SK-N-SH (cell line): ENCODE data around the gene AP2A2. TPM values are rescaled to one million over a fixed set of nuclear protein-coding genes. Genes with fewer than 3 reads are reported as not detected.

Source experiments
- CTCF ChIA-PET: fragments of 300-600, 350-600 bp; formaldehyde crosslinking; extraction: SDS; loops from one replicate; lab custom pipeline; 2021; lab: Yijun Ruan, JAX
- POLR2A ChIA-PET: fragments of 350-600 bp; sonication (Branson Sonifier 250); formaldehyde crosslinking; extraction: SDS; loops from one replicate; lab custom pipeline; 2020; ENCODE audit warnings: antibody characterized with exemption, inconsistent platforms; lab: Yijun Ruan, JAX
- DNase-seq: peaks from one replicate; pipeline ENCODE4 v3.0.0; 2012
- H2AFZ ChIP-seq: fragments of 200-600 bp; sonication (generic); 2 replicates; pipeline ENCODE4 v1.8.1; 2016; ENCODE audit warnings: antibody characterized with exemption, mild to moderate bottlenecking, low read depth
- H3F3A ChIP-seq: fragments of 200-600 bp; sonication (generic); replicated peaks from 2 replicates; pipeline ENCODE3; 2016; ENCODE audit warnings: antibody characterized with exemption, mild to moderate bottlenecking; ENCODE audit not compliant: insufficient read depth
- H3K27ac ChIP-seq, 2 experiments: fragments of 200-500 bp in 1 of 2; fragments of 200-600 bp in 1 of 2; sonication (Bioruptor generic) in 1 of 2; sonication (generic), shearing (Covaris generic) in 1 of 2; 2 replicates each; pipeline versions ENCODE4 v1.5.1 to v1.6.1; 2014 to 2016; ENCODE audit warnings: low read depth in 2 of 2, inconsistent platforms in 1 of 2, low read length in 1 of 2, mild to moderate bottlenecking in 1 of 2, mixed read lengths in 1 of 2
- H3K27me3 ChIP-seq: fragments of 200-600 bp; sonication (generic), shearing (Covaris generic); 2 replicates; pipeline ENCODE4 v1.6.1; 2016; ENCODE audit warnings: mixed run types; ENCODE audit not compliant: insufficient read depth
- H3K36me3 ChIP-seq, 2 experiments: fragments of 200-500 bp in 1 of 2; fragments of 200-600 bp in 1 of 2; sonication (Bioruptor generic) in 1 of 2; sonication (generic) in 1 of 2; replicated peaks in 1 of 2; 2 replicates each; pipeline versions ENCODE3 to v1.5.1; 2014 to 2016; ENCODE audit warnings: low read length in 1 of 2, mild to moderate bottlenecking in 1 of 2; ENCODE audit not compliant: insufficient read depth in 2 of 2, control insufficient read depth in 1 of 2
- H3K4me1 ChIP-seq, 2 experiments: fragments of 200-500 bp in 1 of 2; fragments of 200-600 bp in 1 of 2; sonication (Bioruptor generic) in 1 of 2; sonication (generic), shearing (Covaris generic) in 1 of 2; 2 replicates each; pipeline versions ENCODE4 v1.5.1 to v1.6.1; 2014 to 2016; ENCODE audit warnings: low read depth in 1 of 2, low read length in 1 of 2, mixed run types in 1 of 2; ENCODE audit not compliant: insufficient read depth in 2 of 2, control insufficient read depth in 1 of 2
- H3K4me2 ChIP-seq: fragments of 200-600 bp; sonication (generic), shearing (Covaris generic); 2 replicates; pipeline ENCODE4 v1.6.1; 2017; ENCODE audit warnings: mixed run types
- H3K4me3 ChIP-seq, 2 experiments: fragments of 200-500 bp in 1 of 2; fragments of 200-600 bp in 1 of 2; sonication (Bioruptor generic) in 1 of 2; sonication (generic), shearing (Covaris generic) in 1 of 2; 2 replicates each; pipeline versions ENCODE4 v1.5.1 to v1.8.1; 2014 to 2016; ENCODE audit warnings: low read depth in 2 of 2, inconsistent platforms in 1 of 2, low read length in 1 of 2, mild to moderate bottlenecking in 1 of 2, mixed read lengths in 1 of 2, moderate library complexity in 1 of 2
- H3K79me2 ChIP-seq: fragments of 200-600 bp; sonication (generic); 2 replicates; pipeline ENCODE4 v1.8.1; 2017; ENCODE audit warnings: mild to moderate bottlenecking; ENCODE audit not compliant: insufficient read depth
- H3K9ac ChIP-seq: fragments of 200-600 bp; sonication (generic); 2 replicates; pipeline ENCODE4 v1.6.1; 2017; ENCODE audit warnings: mixed run types
- H3K9me2 ChIP-seq: fragments of 200-600 bp; sonication (generic); 2 replicates; pipeline ENCODE4 v1.6.1; 2017; ENCODE audit warnings: mixed run types
- H3K9me3 ChIP-seq: fragments of 200-600 bp; sonication (generic); 2 replicates; pipeline ENCODE4 v1.6.1; 2017; ENCODE audit warnings: mixed run types, mild to moderate bottlenecking, moderate library complexity
- H4K20me1 ChIP-seq: fragments of 200-600 bp; sonication (generic); 2 replicates; pipeline ENCODE4 v1.6.1; 2017; ENCODE audit warnings: mild to moderate bottlenecking, mixed run types; ENCODE audit not compliant: insufficient read depth
- CHD2 ChIP-seq: fragments of 150-350 bp; IDR thresholded peaks from 2 replicates; pipeline ENCODE4 v1.6.1; 2018; ENCODE audit warnings: low read length; ENCODE audit not compliant: partially characterized antibody
- ELF1 ChIP-seq: IDR thresholded peaks from 2 replicates; pipeline ENCODE4 v1.4.0; 2012
- EZH2phosphoT487 ChIP-seq: fragments of 200-600 bp; sonication (generic); IDR thresholded peaks from 2 replicates; pipeline ENCODE4 v1.6.1; 2017; ENCODE audit warnings: low read depth, mixed run types, mild to moderate bottlenecking, antibody characterized with exemption, moderate library complexity, borderline replicate concordance
- MEF2A ChIP-seq: IDR thresholded peaks from 2 replicates; pipeline ENCODE4 v1.4.0; 2012; ENCODE audit warnings: low read depth, borderline replicate concordance
- MXI1 ChIP-seq: IDR thresholded peaks from 2 replicates; pipeline ENCODE4 v1.6.1; 2012; ENCODE audit warnings: mild to moderate bottlenecking, low read depth, low read length, improper control_type of control experiment
- RCOR1 ChIP-seq: fragments of 150-350 bp; IDR thresholded peaks from 2 replicates; pipeline ENCODE4 v1.6.1; 2017; ENCODE audit warnings: antibody characterized with exemption, low read length
- RXRA ChIP-seq: IDR thresholded peaks from 2 replicates; pipeline ENCODE4 v1.4.0; 2012; ENCODE audit warnings: low read depth, mild to moderate bottlenecking, borderline replicate concordance
- SIN3A ChIP-seq: IDR thresholded peaks from 2 replicates; pipeline ENCODE4 v1.6.1; 2012; ENCODE audit warnings: low read depth, mild to moderate bottlenecking, low read length, moderate library complexity, borderline replicate concordance
- TCF12 ChIP-seq: IDR thresholded peaks from 2 replicates; pipeline ENCODE4 v1.4.0; 2012
- TEAD4 ChIP-seq: IDR thresholded peaks from 2 replicates; pipeline ENCODE4 v1.4.0; 2012; ENCODE audit warnings: mild to moderate bottlenecking, borderline replicate concordance; ENCODE audit not compliant: insufficient read depth
- YY1 ChIP-seq: IDR thresholded peaks from 2 replicates; pipeline ENCODE4 v1.4.0; 2012; ENCODE audit warnings: low read depth, mild to moderate bottlenecking
- WGBS: methylation state at CpG from one replicate; pipeline ENCODE4 v1.1.6; 2017; ENCODE audit warnings: low lambda C conversion rate; 5-methylcytosine and 5-hydroxymethylcytosine counted together
- polyA plus RNA-seq, 3 experiments: library from polyadenylated mRNA; depleted of rRNA; stranded (reverse); fragments of >200 nt; gene quantifications; 2 replicates each; pipeline ENCODE4 v1.2.3, GENCODE V29; 2012
- TF ChIP-seq, protein P1 (sequence below): IDR thresholded peaks from 2 replicates; pipeline ENCODE4; 2012
- TF ChIP-seq, protein P2 (sequence below): IDR thresholded peaks from 2 replicates; pipeline ENCODE4 v1.4.0; 2012; ENCODE audit warnings: low read depth, borderline replicate concordance

The AP2A2 gene
- polyA plus RNA-seq, 1 of the 3 experiments (the other 2 are of a cell fraction), result 42.7 TPM

GRCh38 chr11:1042626-1043562, 117.2 kb downstream of the AP2A2 start:
- Histone ChIP-seq H3K4me3 (no peak overlapping the region), H2AFZ (no peak overlapping the region), H3K27ac (no peak overlapping the region), H4K20me1 (no peaks in the 10 kb centered on the region), H3K4me2 (no peak overlapping the region), H3K9me3 (no peaks in the 10 kb centered on the region), H3K79me2 (no peaks in the 10 kb centered on the region), H3K9me2 (no peaks in the 10 kb centered on the region), H3F3A (no peaks in the 10 kb centered on the region), H3K36me3 (no peaks in the 10 kb centered on the region), H3K27me3 (no peaks in the 10 kb centered on the region; the same call in 1 of the 2 replicates), H3K4me1 (peaks cover 0 to 7% of the 10 kb centered on the region in 2 experiments; a peak in 1 of 4 replicates), H3K9ac (no peak overlapping the region)
- peak; percentile 30 for DNase-seq
- TF ChIP-seq TEAD4 (no peak), RCOR1 (no peak), SIN3A (no peak), RXRA (no peak), ELF1 (no peak), TCF12 (no peak), YY1 (no peak), MXI1 (no peak), EZH2phosphoT487 (no peak), MEF2A (no peak), CHD2 (no peak)
- TF ChIP-seq, protein P1, sequence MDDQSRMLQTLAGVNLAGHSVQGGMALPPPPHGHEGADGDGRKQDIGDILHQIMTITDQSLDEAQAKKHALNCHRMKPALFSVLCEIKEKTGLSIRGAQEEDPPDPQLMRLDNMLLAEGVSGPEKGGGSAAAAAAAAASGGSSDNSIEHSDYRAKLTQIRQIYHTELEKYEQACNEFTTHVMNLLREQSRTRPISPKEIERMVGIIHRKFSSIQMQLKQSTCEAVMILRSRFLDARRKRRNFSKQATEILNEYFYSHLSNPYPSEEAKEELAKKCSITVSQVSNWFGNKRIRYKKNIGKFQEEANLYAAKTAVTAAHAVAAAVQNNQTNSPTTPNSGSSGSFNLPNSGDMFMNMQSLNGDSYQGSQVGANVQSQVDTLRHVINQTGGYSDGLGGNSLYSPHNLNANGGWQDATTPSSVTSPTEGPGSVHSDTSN, result no peak
- TF ChIP-seq, protein P2, sequence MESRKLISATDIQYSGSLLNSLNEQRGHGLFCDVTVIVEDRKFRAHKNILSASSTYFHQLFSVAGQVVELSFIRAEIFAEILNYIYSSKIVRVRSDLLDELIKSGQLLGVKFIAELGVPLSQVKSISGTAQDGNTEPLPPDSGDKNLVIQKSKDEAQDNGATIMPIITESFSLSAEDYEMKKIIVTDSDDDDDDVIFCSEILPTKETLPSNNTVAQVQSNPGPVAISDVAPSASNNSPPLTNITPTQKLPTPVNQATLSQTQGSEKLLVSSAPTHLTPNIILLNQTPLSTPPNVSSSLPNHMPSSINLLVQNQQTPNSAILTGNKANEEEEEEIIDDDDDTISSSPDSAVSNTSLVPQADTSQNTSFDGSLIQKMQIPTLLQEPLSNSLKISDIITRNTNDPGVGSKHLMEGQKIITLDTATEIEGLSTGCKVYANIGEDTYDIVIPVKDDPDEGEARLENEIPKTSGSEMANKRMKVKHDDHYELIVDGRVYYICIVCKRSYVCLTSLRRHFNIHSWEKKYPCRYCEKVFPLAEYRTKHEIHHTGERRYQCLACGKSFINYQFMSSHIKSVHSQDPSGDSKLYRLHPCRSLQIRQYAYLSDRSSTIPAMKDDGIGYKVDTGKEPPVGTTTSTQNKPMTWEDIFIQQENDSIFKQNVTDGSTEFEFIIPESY, result no peak
- CTCF ChIA-PET, result interaction anchor here (1.5 to 4.3 kb wide), 3 partner anchors 8 to 195 kb away, joined by 4 to 25 read pairs (median 16); partner anchors contain the start of gene AP2A2
- POLR2A ChIA-PET, result no interaction called here
- WGBS, result 59% methylated on average over 7 of the region's 26 CpGs
